HG03469 (cell line): ENCODE measurements around the gene CXCL1.

ENCODE experiments used
- ATAC-seq: cut with Tn5 transposase; IDR thresholded peaks from one replicate; pipeline ENCODE4 v1.9.1; 2021; ENCODE audit warnings: mild to moderate bottlenecking, moderate library complexity, moderate number of reproducible peaks; ENCODE audit not compliant: unreplicated experiment

The CXCL1 gene

DNA sequence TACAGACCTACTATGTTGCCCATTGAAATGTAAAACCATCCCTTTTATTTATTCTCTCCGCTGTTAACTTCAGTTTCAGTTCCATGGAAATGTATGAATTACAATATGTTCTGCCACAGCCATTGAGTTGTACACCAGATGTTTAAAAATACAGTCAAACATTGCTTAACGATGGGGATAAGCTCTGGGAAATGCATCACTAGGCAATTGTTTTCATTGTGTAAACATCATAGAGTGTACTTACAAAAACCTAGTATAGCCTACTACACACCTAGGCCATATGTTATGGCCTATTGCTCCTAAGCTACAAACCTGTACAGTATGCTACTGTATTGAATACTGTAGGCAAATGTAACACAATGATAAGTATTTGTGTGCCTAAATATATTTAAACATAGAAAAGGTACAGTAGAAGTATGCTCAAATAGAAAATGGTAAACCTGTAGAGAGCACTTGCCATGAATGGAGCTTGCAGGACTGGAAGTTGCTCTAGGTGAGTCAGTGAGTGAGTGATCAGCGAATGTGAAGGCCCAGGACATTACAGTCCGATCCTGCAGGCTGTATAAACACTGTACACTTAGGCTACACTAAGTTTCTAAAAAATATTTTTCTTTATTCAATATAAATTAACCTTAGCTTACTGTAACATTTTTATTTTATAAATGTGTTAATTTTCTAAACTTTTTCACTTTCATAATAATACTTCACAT, 18.8 kb upstream of the CXCL1 start:
- ATAC-seq: no peak

DNA sequence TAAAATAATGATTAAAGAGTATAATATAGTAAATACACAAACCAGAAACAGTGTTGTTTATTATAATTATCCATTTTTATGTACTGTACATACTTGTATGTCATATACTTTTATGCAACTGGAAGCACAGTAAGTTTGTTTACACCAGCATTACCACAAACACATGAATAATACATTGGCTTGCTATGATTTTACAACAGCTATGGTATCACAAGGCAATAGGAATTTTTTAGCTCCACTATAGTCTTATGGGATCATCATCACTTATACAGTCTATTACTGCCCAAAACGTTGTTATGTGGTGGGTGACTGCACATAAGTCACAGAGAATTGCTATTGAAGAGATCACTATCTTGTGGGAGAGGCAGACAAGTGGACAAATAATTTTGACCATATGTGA, 17.9 kb upstream of the CXCL1 start:
- no peak for ATAC-seq

DNA sequence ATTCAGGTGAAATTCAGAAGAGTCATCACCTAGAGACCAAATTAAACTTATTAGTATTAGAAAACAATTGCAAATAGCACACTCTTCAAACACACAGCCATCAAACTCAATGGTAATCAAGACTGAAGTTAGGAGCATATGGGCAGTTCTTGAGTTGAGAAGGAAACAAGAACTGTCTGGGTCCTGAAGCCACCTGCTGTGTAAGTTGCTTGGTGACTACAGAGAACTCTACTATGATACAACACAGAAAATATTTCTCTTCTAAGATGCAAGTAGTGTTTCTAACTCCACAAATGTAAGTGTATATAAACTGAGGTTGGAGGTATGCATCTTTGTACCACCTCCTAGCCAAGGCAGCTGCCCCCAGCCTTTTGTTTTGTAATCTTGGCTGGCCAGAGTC, 16.4 kb upstream of the CXCL1 start:
- no peak for ATAC-seq

DNA sequence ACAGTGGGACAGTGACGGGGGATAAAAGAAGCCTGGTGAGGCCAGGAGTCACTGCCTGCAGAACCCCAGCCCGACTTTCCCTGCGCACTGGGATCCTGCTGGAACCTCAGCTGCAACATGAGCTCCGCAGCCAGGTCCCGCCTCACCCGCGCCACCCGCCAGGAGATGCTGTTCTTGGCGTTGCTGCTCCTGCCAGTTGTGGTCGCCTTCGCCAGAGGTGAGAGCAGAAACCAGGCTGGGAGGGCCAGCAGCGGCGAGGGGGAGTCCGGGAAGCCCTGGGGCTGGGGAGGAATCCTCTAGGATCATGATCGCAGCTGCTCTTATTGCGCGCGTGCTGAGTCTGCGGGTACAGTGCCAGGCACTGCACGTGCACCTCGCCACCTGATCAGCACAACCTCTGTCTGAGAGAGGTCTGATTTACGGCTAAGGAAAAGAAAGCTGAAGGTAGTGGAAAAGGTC, 15.9 kb upstream of the CXCL1 start, which contains the start of gene PF4V1:
Gene PF4V1 (plus strand): TSS at position 51 of the 459 bp plus-strand sequence. CDS start 67 bp downstream, at position 118.
- ATAC-seq: no peak

DNA sequence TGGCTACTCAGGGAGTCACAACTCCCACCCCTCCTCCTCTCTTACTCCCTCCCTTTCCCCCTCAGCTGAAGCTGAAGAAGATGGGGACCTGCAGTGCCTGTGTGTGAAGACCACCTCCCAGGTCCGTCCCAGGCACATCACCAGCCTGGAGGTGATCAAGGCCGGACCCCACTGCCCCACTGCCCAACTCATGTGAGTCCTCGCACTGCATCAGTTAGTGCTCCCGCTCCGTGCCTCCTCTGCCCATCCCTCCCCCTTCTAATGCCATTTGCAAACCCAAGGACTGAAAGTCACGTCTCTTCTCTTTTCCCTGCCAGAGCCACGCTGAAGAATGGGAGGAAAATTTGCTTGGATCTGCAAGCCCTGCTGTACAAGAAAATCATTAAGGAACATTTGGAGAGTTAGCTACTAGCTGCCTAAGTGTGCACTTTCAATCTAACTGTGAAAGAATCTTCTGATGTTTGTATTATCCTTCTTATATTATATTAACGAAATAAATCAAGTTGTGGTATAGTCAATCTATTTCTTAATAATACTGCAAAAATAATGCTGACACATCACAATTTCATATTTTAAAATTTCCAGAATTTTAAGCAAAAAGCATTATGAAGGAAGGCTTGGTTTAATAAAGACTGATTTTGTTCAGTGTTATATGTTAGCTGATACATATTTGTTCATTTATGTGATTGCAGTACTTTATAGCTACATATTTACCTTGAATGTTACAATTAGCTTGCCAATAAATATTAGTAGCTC, 15.3 kb upstream of the CXCL1 start:
- ATAC-seq: no peak

DNA sequence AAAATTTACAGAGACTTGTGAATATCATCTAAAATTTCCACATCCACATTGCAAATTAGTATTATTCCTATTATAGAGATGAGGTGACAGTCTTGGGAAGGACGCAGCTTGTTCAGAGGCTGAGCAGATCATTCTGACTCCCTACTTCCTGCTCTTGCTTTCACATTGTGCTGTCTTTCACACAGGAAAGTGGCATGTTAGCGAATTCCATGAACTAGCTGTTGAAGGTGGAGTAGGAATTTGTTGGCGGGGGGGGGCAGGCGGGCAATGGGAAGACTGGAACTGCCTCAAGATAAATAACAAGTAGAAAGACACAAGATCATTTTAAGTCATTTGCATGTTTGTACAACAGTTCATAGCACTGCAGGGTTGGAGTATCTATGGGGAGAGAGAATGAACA, 13.8 kb upstream of the CXCL1 start:
- no peak for ATAC-seq

DNA sequence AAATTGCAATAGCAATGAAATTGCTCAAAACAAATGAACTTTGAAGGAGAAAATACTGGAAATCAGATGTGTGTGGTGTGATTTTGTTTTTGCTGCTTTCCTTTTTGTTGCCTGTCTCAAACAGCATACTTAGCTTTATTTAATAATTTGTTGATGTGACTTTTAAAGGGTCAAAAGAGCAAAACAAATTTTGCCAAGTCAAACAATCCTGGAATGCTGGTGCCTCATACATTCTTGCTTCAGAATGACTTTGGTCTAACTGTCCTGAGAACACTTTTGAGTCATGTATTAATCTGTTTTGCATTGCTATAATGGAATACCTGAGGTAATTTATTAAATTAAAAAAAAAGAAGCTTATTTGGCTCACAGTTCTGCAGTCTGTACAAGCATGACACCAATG, 12.7 kb upstream of the CXCL1 start:
- no peak for ATAC-seq

DNA sequence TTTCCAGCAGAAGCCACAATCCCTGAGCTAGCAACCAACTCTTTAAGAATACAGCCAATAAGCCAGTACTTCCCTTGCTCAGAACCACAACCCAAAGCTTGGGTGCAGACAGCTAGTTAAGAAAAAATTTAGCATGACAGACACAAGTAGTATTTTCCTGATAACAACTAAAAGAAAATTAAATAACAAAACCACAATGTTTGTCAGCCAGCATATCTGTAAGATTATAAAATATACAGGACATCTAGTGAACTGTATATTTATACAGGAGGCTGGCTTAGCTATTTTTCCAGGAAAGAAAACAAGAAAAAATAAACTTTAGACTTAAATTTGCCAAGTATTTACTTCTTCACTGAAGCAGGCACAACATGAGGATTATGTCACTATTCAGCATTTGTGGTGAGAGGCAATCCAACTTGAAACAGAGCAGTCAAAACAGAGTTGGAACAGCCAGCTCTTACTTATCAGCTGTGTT, 9.5 kb upstream of the CXCL1 start:
- no peak for ATAC-seq

DNA sequence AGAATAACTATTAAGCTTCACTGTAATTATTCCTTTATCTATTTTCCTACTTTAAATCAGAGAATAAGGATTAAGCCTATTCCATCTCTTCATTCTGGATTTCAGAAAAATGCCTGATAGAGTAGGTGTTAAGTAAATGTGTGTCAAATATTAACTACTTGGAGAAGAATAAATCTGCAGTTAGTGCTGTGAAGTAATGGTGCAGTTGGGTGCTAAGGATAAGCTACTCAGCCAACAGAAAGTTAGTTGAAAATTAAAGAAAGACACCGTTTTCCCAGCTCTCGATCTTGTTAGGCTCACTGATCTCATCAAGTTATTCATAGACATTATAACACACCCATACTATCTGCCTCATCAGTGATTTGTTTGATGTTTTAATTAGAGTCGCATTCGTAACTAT, 9.0 kb upstream of the CXCL1 start:
- ATAC-seq: no peak

DNA sequence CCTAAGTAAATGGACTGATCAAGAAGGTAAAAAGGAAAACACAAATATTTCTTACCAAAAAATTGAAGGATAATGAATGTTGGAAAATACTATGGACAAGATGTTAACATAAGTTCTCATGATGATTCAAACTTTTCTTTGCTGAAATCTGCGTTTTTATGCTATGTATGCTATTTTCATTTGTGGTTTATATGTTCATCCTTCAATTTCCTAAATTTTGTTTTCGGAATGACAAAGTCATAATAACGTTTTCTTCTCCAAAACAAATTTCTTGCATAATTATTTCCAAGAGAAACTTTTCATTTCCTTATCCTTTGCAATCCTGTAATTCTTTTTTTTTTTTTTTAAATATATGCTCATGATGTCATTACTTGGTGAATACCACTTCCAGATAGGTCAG, 8.3 kb upstream of the CXCL1 start:
- no peak for ATAC-seq

DNA sequence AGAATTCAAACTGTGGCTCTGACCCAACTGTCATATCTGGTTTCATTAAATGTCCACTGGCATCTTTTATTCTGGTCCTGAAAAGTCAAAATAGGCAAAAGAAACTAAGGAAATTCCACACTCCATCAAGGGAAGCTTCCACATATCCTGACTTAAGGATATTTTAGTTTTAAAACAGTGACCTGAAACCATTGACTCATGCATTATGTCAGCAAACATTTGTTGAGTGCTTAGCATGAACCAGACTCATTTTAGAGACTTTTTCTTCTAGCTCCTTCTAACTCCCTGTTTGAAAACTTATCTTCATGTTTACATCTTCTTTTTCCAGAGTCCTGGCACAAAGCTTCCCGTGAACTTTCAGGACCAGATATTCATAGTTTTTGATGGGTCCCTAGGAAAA, 6.9 kb upstream of the CXCL1 start:
- ATAC-seq: no peak

DNA sequence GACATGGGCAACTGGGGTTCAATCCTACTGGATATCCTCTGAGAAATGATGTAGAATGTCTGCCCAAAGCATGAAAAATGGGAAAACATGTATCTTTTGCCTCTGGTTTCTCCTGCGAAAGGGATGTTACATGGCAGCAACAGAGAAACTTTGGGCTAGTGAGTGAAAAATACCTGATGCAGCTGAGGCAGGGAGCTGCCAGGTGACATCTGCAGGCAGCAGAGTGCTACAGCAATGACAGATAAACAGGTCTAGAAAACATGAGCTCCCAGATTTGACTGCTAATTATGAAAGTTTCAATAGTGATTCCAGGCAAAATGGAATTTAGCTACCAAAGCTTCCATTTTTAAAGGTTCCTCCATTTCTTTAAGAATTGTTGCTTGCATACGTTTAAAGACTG, 4.8 kb upstream of the CXCL1 start:
- ATAC-seq: no peak

DNA sequence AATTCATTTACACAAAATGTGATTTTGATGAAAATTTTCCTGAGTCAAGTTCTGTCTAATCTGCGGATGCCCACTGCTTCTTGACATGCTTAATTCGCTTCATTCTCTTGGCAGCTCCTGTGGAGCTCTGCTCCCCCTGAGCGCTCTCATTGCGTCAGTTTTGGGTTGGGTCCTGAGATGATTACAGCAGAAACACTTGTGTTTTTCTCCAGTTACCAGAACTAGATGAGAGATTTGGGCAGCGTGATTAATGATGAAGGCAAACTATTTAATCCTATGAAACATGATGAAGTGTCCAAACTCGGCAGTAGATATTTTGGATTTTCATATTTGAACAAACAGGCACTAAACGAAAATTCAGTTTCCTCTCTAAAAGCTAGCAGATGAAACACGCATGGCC, 4.2 kb upstream of the CXCL1 start:
- no peak for ATAC-seq

DNA sequence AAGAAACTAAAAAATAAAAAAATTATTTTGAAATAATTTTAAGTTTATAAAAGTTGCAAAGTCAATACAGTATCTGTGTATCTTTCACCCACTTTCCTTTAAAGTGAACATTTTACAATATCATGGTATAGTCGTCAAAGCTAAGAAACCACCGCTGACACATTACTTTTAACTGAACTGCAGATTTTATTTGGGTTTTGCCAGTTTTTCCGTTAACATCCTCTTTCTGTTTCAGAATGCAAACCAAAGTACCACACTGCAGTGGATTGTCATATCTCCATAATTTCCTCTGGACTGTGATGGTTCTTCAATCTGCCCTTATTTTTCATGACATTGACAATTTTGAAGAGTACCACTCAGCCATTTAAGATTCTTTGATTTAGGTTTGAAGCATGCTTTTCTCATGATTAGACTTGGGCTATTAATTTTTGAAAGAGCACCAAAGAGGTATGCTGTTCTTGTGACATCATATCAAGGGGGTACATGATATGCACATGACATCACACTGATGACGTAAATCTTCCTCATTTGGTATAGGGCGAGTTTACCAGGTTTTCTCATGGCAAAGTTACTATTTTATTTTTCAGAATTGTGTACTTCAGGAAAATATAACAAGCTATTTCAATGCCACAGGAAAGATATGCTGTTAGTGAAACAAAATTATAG, 3.6 kb upstream of the CXCL1 start:
- no peak for ATAC-seq

DNA sequence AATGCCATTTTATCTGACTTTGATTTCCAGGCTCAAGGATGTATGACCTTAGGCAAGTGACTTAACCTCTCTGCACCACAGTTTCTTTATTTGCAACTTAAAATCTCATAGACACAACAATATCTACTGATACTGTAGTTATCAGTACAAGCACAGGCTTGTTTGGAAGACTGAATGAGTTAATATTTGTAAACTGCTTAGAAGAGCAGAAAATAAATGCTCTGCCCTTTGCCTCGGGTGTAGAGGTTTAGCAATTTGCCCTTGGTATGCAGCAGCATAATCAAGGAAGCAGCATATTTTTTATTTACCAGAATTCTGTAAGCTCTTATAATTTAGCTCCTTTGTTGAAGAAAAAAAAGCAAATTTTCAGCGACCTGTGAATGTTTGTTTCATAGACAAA, 2.9 kb upstream of the CXCL1 start:
- no peak for ATAC-seq

DNA sequence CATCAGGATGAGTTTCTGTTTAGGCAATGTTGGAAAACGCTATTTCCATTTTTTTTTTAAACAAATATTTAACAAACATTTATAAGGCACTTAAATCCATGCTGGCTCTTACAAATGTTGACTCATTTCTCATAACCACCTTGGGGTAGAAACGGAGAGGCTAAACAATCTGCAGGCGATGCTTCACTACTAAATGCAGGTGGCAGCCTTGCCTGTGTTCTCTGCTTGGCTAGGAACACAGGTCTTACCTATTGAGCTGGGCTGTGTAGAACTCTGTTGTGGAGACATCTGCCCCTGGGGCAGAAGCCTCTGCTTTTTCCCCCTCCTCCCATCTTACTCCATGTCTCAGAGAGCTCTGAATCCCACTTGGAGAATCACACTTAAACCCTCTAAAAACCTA, 1.4 kb upstream of the CXCL1 start:
- ATAC-seq: no peak

DNA sequence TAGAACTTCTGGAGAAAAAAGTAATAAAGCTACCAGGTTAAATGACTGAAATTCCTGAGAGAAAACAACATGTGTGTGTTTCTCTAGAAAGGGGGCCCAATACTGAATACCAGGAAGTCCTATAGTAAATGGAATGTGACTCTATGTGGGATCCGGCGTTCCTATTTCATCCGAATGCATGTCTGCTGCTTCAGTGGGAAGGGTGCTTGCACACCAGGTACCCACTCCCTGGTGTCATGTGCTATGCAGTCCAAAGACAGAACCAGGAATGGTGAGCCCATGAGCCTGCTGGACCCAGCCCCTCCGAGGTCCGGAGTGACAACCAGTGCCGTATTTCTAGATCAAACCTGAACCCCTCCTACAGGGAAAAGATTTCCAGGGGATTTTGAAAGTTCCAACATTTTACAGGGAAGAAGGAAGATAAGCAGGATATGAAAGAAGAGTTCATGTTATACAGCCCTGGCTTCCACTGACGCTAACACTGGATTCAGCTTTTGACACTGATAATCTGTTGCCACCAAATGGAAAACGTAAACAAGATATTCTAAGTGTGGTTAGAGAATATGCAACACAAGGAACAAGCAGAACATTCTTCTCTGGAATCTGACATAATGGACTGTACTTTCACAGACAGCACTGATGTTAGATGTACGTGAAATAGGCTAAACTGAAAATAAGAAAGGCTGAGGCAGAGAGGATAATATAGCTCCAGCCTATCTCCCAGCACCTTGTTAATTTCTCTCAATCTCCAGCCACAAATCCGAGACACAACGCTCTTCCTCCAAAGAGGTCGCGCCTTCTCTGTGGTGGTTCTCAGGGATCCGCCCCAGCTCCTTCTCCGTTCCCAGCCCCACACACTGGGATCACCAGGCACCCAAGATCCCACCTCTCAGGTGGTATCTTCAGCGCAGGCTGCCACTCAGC, 725 bp upstream of the CXCL1 start:
- no peak for ATAC-seq

DNA sequence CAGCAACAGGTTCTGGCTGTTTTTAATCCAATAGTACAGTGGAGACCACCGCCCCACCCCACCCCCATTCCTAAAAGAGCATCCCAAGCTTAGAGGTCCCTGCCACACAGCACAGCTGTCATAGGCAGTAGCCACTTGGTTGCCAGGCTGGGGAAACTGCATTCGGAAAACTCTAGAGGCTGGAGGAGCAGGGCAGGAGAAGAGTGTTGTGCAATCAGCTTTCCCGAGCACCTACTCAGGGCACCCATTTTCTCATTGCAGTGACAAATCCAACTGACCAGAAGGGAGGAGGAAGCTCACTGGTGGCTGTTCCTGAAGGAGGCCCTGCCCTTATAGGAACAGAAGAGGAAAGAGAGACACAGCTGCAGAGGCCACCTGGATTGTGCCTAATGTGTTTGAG, 1.1 kb downstream of the CXCL1 start:
- ATAC-seq: no peak

DNA sequence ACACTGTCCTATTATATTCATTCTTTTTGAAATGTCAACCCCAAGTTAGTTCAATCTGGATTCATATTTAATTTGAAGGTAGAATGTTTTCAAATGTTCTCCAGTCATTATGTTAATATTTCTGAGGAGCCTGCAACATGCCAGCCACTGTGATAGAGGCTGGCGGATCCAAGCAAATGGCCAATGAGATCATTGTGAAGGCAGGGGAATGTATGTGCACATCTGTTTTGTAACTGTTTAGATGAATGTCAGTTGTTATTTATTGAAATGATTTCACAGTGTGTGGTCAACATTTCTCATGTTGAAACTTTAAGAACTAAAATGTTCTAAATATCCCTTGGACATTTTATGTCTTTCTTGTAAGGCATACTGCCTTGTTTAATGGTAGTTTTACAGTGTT, 1.6 kb downstream of the CXCL1 start:
- no peak for ATAC-seq

DNA sequence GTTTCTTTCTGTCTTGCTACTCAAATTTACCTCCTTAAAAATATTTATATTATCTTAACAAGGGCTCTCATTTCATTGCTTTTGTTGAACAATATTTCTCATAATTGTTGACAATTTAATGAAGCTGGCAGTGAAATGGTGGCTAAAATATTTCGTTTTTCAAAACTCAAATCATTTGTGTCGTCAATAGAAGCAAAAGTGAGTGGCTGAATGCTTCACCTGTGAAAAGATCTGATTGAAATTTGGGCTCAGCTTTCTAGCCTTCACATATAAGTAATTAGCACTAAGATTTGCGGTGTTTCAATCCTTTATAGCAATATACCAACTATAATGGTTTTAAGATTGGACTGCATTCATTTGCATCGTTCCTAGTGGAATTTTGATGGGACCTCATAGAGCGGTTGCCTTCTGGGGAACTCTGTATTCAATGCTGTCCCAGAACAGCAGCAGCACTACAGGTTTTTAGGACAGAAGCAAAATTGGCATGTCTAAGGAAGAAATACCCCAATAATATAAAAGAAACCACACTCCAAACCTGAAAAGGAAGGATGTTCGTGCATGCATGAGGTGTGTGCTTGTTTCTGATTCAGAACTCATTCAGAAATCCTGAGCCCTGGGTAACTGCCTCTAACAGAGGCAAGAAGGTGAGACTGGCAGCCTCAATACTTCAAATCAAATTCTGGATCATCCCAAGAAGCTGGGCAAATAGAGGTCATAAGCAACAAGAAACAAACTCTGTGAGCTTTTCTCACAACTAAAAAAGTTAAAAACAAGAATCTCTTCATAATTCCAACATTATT, 2.5 kb downstream of the CXCL1 start:
- ATAC-seq: no peak
